Neural progenitor cell (in vitro differentiated cells): ENCODE measurements around the gene CWC25. TPM values are rescaled to one million over a fixed set of nuclear protein-coding genes. Genes with fewer than 3 reads are reported as not detected.

Experiments used
- DNase-seq: peaks from one replicate; pipeline ENCODE4 v3.0.0-alpha.2; 2016; ENCODE audit warnings: low spot score
- H2AFZ ChIP-seq: fragments of 200-600 bp; sonication (generic); replicated peaks from 2 replicates; pipeline ENCODE4 v1.6.1; 2016; ENCODE audit warnings: antibody characterized with exemption
- H3F3A ChIP-seq: fragments of 200-600 bp; sonication (generic); 2 replicates; pipeline ENCODE4 v1.6.1; 2016; ENCODE audit warnings: antibody characterized with exemption, low read depth
- H3K27ac ChIP-seq: fragments of 200-600 bp; sonication (generic); 2 replicates; pipeline ENCODE4 v1.5.1; 2016; ENCODE audit warnings: mild to moderate bottlenecking
- H3K27me3 ChIP-seq: fragments of 200-600 bp; sonication (generic); 2 replicates; pipeline ENCODE4 v1.6.1; 2016; ENCODE audit warnings: mild to moderate bottlenecking, moderate library complexity
- H3K36me3 ChIP-seq: fragments of 200-600 bp; sonication (generic); 2 replicates; pipeline ENCODE4 v1.5.1; 2016
- H3K4me1 ChIP-seq: fragments of 200-600 bp; sonication (generic); 2 replicates; pipeline ENCODE4 v1.6.1; 2016; ENCODE audit warnings: mixed run types
- H3K4me2 ChIP-seq: fragments of 200-600 bp; sonication (generic); 2 replicates; pipeline ENCODE4 v1.6.1; 2016
- H3K4me3 ChIP-seq: fragments of 200-600 bp; sonication (generic); 2 replicates; pipeline ENCODE4 v1.5.1; 2016
- H3K79me2 ChIP-seq: fragments of 200-600 bp; sonication (generic); 2 replicates; pipeline ENCODE4 v1.6.1; 2016; ENCODE audit warnings: low read depth
- H3K9ac ChIP-seq: fragments of 200-600 bp; sonication (generic); 2 replicates; pipeline ENCODE4 v1.6.1; 2016
- H3K9me3 ChIP-seq: fragments of 200-600 bp; sonication (generic); 2 replicates; pipeline ENCODE4 v1.5.1; 2016; ENCODE audit warnings: low read depth
- H4K20me1 ChIP-seq: fragments of 200-600 bp; sonication (generic); 2 replicates; pipeline ENCODE4 v1.6.1; 2016; ENCODE audit warnings: low read depth
- H3K27ac Mint-ChIP-seq: 3 replicates; pipeline ENCODE4 v1.8.0; 2021; ENCODE audit warnings: mixed read lengths
- H3K27me3 Mint-ChIP-seq: 2 replicates; pipeline ENCODE4 v1.8.0; 2022; ENCODE audit warnings: low read depth, mild to moderate bottlenecking, inconsistent platforms, moderate library complexity, mixed read lengths; ENCODE audit not compliant: insufficient read depth
- H3K36me3 Mint-ChIP-seq: 3 replicates; pipeline ENCODE4 v1.8.0; 2021; ENCODE audit warnings: mixed read lengths
- H3K4me1 Mint-ChIP-seq: 3 replicates; pipeline ENCODE4 v1.8.0; 2021; ENCODE audit warnings: mixed read lengths
- H3K4me3 Mint-ChIP-seq: 3 replicates; pipeline ENCODE4 v1.8.0; 2021; ENCODE audit warnings: mild to moderate bottlenecking, moderate library complexity, mixed read lengths
- H3K9me3 Mint-ChIP-seq: 3 replicates; pipeline ENCODE4 v1.8.0; 2020; ENCODE audit warnings: mixed read lengths
- CTCF ChIP-seq: fragments of 200-600 bp; sonication (generic); IDR thresholded peaks from 2 replicates; pipeline ENCODE4 v1.5.1; 2017; ENCODE audit warnings: antibody characterized with exemption, mild to moderate bottlenecking
- EZH2 ChIP-seq: fragments of 200-600 bp; sonication (generic); IDR thresholded peaks from 2 replicates; pipeline ENCODE4 v1.6.1; 2017; ENCODE audit warnings: antibody characterized with exemption, mild to moderate bottlenecking, moderate library complexity
- EZH2phosphoT487 ChIP-seq: fragments of 200-600 bp; sonication (generic); IDR thresholded peaks from 2 replicates; pipeline ENCODE4 v1.6.1; 2017; ENCODE audit warnings: antibody characterized with exemption
- total RNA-seq: library from RNA; depleted of rRNA; stranded (reverse); fragments of >200 nt; gene quantifications from 2 replicates; pipeline ENCODE4 v1.2.3, GENCODE V29; 2015; ENCODE audit warnings: low replicate concordance

Gene CWC25
- total RNA-seq, 1 donor from 2014 or later, result 19.2 TPM

- Histone ChIP-seq H3K9me3 (no peaks in the 10 kb centered on the region), H3K9ac (no peak overlapping the region), H3K27me3 (peaks cover 12% of the 10 kb centered on the region), H3K4me2 (peak overlapping the region; percentile 87), H3K4me3 (peak overlapping the region; percentile 93), H3K4me1 (peaks cover 9% of the 10 kb centered on the region), H3K27ac (no peak overlapping the region), H3F3A (peaks cover 24% of the 10 kb centered on the region), H3K79me2 (peaks cover 22% of the 10 kb centered on the region), H2AFZ (peak overlapping the region; percentile 92), H4K20me1 (peaks cover 14% of the 10 kb centered on the region), H3K36me3 (no peaks in the 10 kb centered on the region)
- Mint-ChIP-seq H3K4me3 (peak overlapping the region; percentile 97), H3K36me3 (peaks cover 5% of the 10 kb centered on the region), H3K27me3 (peaks cover 32% of the 10 kb centered on the region), H3K9me3 (peaks cover 10% of the 10 kb centered on the region), H3K4me1 (peaks cover 30% of the 10 kb centered on the region), H3K27ac (peak overlapping the region; percentile 99)
- DNase-seq, result peak; percentile 83
- TF ChIP-seq EZH2phosphoT487 (no peak), CTCF (peak; percentile 54)
Measured at GRCh38 chr17:38867179-38867967, 42.3 kb upstream of the CWC25 start.

- peak; percentile 53 for DNase-seq
- Histone ChIP-seq H3K27ac (no peak overlapping the region), H3F3A (peaks cover 22% of the 10 kb centered on the region), H4K20me1 (no peaks in the 10 kb centered on the region), H3K4me1 (no peaks in the 10 kb centered on the region), H3K27me3 (peaks cover 12% of the 10 kb centered on the region), H2AFZ (no peak overlapping the region), H3K4me3 (no peak overlapping the region), H3K36me3 (no peaks in the 10 kb centered on the region), H3K4me2 (no peak overlapping the region), H3K79me2 (no peaks in the 10 kb centered on the region), H3K9me3 (no peaks in the 10 kb centered on the region), H3K9ac (no peak overlapping the region)
- Mint-ChIP-seq H3K36me3 (peaks cover 5% of the 10 kb centered on the region), H3K4me3 (no peak overlapping the region), H3K27me3 (peaks cover 34% of the 10 kb centered on the region), H3K9me3 (peaks cover 13% of the 10 kb centered on the region), H3K27ac (no peak overlapping the region), H3K4me1 (peaks cover 22% of the 10 kb centered on the region)
- TF ChIP-seq EZH2, result no peak
- peak; percentile 47 for TF ChIP-seq CTCF
- no peak for TF ChIP-seq EZH2phosphoT487
Measured at GRCh38 chr17:38864636-38865398, 39.7 kb upstream of the CWC25 start.

GRCh38 chr17:38861399-38861843 is 36.3 kb upstream of the CWC25 start:
- peak overlapping the region; percentile 93 for H3K27ac Mint-ChIP-seq
- peaks cover 3% of the 10 kb centered on the region for H3K4me1 Mint-ChIP-seq
- H3K9me3 Mint-ChIP-seq, result peaks cover 3% of the 10 kb centered on the region
- H2AFZ ChIP-seq, result no peak overlapping the region
- no peaks in the 10 kb centered on the region for H3K9me3 ChIP-seq
- peak overlapping the region; percentile 69 for H3K4me3 Mint-ChIP-seq
- H3K9ac ChIP-seq, result no peak overlapping the region
- peaks cover 2% of the 10 kb centered on the region for H3F3A ChIP-seq
- no peak for DNase-seq
- H3K27ac ChIP-seq, result no peak overlapping the region
- H3K79me2 ChIP-seq, result no peaks in the 10 kb centered on the region
- H3K36me3 ChIP-seq, result no peaks in the 10 kb centered on the region
- H3K27me3 ChIP-seq, result no peaks in the 10 kb centered on the region
- H3K4me1 ChIP-seq, result no peaks in the 10 kb centered on the region
- no peaks in the 10 kb centered on the region for H3K36me3 Mint-ChIP-seq
- no peak for TF ChIP-seq EZH2phosphoT487
- TF ChIP-seq EZH2, result no peak
- no peak for TF ChIP-seq CTCF
- H3K4me3 ChIP-seq, result no peak overlapping the region
- H3K27me3 Mint-ChIP-seq, result peaks cover 17% of the 10 kb centered on the region
- H3K4me2 ChIP-seq, result no peak overlapping the region
- no peaks in the 10 kb centered on the region for H4K20me1 ChIP-seq
